Anterior cingulate cortex (tissue), 58 donors: Measurements from ENCODE around the gene CD8B.

Experiments used
- DNase-seq, 58 donors: peaks; one replicate each; lab custom pipeline; 2025; lab: John Stamatoyannopoulos, UW

The CD8B gene

DNA sequence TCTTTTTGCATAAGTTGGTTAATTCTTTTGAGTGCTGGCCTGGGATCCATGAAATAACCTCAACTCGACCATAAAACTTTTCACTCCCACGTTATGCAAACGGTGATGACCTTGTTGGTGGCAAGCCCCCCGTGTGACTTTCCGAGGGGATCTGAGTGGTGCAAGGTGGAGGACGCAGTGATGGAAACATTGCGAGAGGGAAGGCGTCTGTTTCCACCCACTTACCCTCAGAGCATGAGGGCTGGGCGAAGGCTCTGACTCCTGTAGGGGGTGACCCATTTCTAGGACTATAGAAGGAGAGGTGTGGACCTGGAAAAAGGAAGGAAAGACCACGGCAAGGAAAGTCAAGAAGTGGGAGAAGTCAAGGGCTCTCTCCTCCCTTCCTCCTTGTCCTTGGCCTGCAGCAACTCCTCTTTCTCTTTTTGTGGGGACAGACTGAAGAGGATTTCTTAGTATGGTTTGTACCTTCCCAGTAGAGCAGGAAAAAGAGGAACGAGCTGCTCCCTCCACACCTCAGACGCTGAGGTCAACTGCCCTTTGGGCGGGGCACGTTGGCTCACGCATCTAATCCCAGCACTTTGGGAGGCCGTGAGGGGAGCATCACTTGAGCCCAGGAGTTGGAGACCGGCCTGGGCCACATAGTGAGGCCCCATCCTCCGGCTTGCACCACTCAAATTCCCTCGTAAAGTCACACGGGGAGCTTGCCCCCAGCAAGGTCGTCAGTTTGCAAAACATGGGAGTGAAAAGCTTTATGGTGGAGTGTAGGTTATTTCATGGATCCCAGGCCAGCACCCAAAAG is 55.4 kb downstream of the CD8B start:
- DNase-seq = no peak

- DNase-seq = no peak
Measured at GRCh38 chr2:86800856-86801567, 60.7 kb downstream of the CD8B start.

DNA sequence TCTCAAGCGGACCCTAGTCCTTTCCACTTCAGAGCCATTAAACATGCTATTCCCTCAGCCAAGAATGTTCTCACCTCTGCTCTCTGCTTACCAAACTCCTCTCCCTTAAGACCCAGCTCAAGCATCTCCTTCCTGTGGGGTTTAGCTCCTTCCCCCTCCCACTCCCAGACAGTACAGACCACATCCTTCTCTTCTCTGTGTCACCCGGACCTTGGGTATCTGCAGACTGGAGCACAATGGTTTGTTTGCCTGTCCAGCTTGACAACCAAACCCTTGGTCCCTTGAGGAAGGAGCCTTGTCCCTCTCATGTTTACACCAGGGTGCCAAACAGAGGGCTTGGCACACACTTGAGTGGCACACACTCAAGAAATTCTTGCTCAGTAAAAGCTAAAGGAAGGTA is 66.8 kb downstream of the CD8B start:
- no peak for DNase-seq

GRCh38 chr2:86793752-86794151 is 67.9 kb downstream of the CD8B start:
- DNase-seq = no peak

GRCh38 chr2:86791573-86791972 is 70.1 kb downstream of the CD8B start:
- no peak for DNase-seq

GRCh38 chr2:86790676-86791572 is 70.8 kb downstream of the CD8B start, which contains the start of gene CD8A:
CD8A (minus strand) TSS chr2:86790913; CDS start chr2:86790825, 88 bp downstream.
- DNase-seq = no peak

GRCh38 chr2:86790134-86790675 is 71.5 kb downstream of the CD8B start:
- DNase-seq = no peak

DNA sequence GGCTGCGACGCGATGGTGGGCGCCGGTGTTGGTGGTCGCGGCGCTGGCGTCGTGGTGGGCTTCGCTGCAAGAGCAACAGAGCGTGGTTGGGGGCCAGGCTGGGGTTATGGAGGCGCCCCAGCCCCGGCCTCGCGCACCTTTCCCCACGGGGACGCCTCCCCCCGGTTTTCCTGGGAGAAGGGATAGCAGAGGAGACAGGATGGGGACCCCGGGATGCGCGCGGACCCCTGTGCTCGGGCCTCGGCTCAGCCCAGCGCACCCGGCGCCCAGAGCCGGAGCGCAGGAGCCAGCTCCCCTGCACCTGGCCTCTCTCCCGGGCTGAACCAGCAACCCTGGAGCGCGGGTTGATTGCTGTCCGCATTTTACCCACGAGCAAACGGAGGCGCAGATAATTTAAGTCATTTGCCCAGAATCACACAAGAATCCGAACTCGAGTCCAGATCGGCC is 72.0 kb downstream of the CD8B start:
- DNase-seq = no peak

- peak in 2 of 58 donors; percentile 5 to 10 for DNase-seq
Measured at GRCh38 chr2:86788881-86789686, 72.6 kb downstream of the CD8B start.

- peak in 12 of 58 donors; percentile 3 to 45 (median 21) for DNase-seq
Measured at GRCh38 chr2:86788165-86788564, 73.5 kb downstream of the CD8B start.

GRCh38 chr2:86787736-86788135 is 74.0 kb downstream of the CD8B start:
- peak in 9 of 58 donors; percentile 10 to 36 (median 13) for DNase-seq

DNA sequence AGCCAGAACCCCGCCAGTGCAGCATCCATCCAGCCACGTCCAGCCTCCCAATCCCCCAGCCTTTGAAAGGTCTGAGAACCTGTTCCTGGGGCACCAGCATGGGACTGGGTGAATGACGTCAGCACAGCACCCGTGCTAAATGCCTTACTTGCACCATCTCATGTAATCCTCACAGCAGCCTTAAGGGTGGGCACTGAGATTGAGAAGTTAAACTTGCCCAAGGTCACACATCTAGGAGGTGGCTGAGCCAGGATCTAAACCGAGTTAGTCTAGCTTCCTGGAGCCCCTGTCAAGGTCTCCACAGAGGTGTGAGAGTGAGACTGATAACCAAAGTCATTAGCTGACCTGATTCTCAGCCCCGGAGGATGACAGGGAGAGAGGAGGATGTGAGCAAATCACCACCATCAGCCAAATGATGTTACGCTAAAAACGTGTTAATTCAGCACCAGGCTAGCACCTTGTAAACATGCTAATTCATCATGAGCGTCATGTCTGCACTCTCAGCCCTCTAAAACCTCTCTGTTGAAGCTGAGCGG is 75.6 kb downstream of the CD8B start:
- no peak for DNase-seq

DNA sequence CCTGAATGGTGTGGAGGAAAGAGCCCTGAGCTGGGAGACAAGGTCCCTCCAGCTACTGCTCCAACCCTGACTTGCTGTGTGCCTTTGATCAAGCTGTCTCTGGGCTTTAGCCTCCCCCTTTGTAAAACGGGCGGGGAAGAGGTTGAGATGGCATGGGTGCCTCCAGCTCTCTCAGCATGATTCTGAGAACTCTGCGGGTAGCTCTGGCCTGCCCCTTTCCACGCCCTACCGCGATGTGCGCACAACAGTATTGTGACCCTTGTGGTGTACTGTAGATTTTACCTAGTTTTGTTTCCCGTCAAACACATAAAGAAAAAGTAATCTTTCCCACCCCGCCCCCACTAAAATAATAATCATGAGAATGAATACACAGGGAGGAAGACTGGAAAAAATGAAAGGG is 76.2 kb downstream of the CD8B start:
- DNase-seq = no peak

GRCh38 chr2:86783615-86784339 is 77.9 kb downstream of the CD8B start:
- peak in 1 of 58 donors; percentile 7 for DNase-seq

DNA sequence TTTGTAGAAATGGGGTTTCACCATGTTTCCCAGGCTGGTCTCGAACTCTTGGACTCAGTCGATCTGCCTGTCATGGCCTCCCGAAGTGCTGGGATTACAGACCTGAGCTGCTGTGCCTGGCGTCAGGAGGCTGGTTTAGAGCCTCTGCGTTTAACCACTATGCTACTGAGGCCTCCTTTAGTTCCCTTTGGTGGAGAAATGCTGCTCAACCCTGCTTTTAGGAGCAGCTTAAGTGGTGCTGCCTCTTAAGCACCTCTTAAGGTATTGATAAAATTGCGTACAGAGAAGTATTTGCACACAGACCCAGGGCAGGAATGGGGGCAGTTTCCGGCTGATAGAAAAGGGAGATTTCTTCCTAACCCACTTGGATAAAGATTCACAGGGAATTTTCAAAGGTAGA is 78.9 kb downstream of the CD8B start:
- DNase-seq = no peak

- no peak for DNase-seq
Measured at GRCh38 chr2:86781363-86781762, 80.3 kb downstream of the CD8B start.

DNA sequence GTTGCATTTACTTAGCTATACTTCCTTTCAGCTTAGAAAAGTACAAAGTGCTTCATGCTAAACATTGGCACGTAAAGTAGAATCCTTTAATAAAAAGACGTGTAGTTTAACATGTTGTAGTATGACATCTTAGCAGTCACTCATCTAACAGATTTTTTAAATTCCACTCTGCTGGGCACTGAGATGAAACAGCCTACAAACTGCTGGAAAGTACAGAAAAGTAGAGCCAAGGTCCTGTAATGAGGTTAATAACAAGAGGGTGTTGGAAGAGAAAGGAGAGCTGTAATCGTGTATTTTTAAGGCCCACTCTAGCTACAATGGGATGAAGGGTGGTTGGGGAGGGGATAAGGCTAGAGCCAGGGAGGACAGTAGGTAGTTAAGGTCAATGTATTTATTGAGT is 81.7 kb downstream of the CD8B start:
- no peak for DNase-seq

- no peak for DNase-seq
Measured at GRCh38 chr2:86778957-86779356, 82.7 kb downstream of the CD8B start.

DNA sequence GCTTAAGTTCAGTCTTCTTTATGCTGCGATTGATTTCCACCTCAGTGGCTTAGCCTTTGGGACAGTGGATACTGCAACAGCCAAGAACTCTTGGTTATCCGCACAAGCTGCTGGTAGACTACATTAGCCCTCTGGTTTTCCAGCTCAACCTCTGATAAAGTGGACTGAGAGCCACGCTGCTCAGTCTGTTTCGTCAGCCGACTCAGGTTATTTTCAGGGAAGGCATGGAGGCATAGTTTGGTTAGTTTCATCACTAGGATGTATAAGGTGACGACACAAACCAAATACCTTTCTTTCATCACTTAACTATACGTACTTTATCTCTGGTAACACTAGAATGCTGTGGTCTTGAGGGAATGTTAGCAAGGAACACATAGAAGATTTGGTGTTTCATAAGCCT is 85.2 kb downstream of the CD8B start:
- DNase-seq = no peak
